OCI-LY7 (cell line): ENCODE results near the gene AAGAB. TPM values are rescaled to one million over a fixed set of nuclear protein-coding genes. Genes with fewer than 3 reads are reported as not detected.

ENCODE experiments used
- BruUV-seq: library from RNA; stranded (reverse); fragments of 400-500 nt; replicated peaks from 2 replicates; lab custom pipeline; 2021; lab: Mats Ljungman, UMichigan
- CTCF ChIA-PET: fragments of 300-600 bp; sonication (Branson Sonifier 250); formaldehyde crosslinking; loops from one replicate; lab custom pipeline; 2022; ENCODE audit warnings: antibody characterized with exemption; ENCODE audit not compliant: unreplicated experiment; lab: Charles Lee
- POLR2A ChIA-PET: fragments of 300-600 bp; sonication (Branson Sonifier 250); formaldehyde crosslinking; loops from one replicate; lab custom pipeline; 2022; ENCODE audit warnings: antibody characterized with exemption; lab: Charles Lee
- DNase-seq: peaks from one replicate; pipeline ENCODE4 v3.0.0-alpha.2; 2015; ENCODE audit warnings: low spot score
- H2AFZ ChIP-seq: fragments of 200-600 bp; sonication (generic), shearing (Covaris generic); 2 replicates; pipeline ENCODE4 v1.6.1; 2014; ENCODE audit warnings: mild to moderate bottlenecking, antibody characterized with exemption, low read length, moderate library complexity
- H3K27ac ChIP-seq: fragments of 200-600 bp; sonication (generic); 2 replicates; pipeline ENCODE4 v1.5.1; 2014; ENCODE audit warnings: mixed run types, low read depth, mild to moderate bottlenecking, moderate library complexity, low read length, inconsistent platforms; ENCODE audit not compliant: poor library complexity, severe bottlenecking
- H3K36me3 ChIP-seq: fragments of 200-600 bp; sonication (generic); 2 replicates; pipeline ENCODE4 v1.6.1; 2014; ENCODE audit warnings: mild to moderate bottlenecking, antibody characterized with exemption, low read length, moderate library complexity, mixed read lengths; ENCODE audit not compliant: insufficient read depth
- H3K4me1 ChIP-seq: fragments of 200-600 bp; sonication (generic); 2 replicates; pipeline ENCODE4 v1.5.1; 2014; ENCODE audit warnings: mild to moderate bottlenecking, low read length; ENCODE audit not compliant: insufficient read depth, poor library complexity, severe bottlenecking
- H3K4me2 ChIP-seq: fragments of 200-600 bp; sonication (generic); 2 replicates; pipeline ENCODE4 v1.6.1; 2014; ENCODE audit warnings: mild to moderate bottlenecking, low read length
- H3K4me3 ChIP-seq: fragments of 200-600 bp; sonication (generic); 2 replicates; pipeline ENCODE4 v1.5.1; 2014; ENCODE audit warnings: mild to moderate bottlenecking, low read depth, low read length; ENCODE audit not compliant: poor library complexity, severe bottlenecking
- H3K79me2 ChIP-seq: fragments of 200-600 bp; sonication (generic); 2 replicates; pipeline ENCODE4 v1.6.1; 2016; ENCODE audit warnings: low read depth, mild to moderate bottlenecking, low read length, moderate library complexity, mixed read lengths; ENCODE audit not compliant: insufficient read depth
- H3K9me2 ChIP-seq: fragments of 200-600 bp; sonication (generic); 2 replicates; pipeline ENCODE4 v1.6.1; 2016; ENCODE audit warnings: mild to moderate bottlenecking, low read length, mixed read lengths; ENCODE audit not compliant: insufficient read depth
- H3K9me3 ChIP-seq: fragments of 200-600 bp; sonication (generic); 2 replicates; pipeline ENCODE4 v1.6.1; 2014; ENCODE audit warnings: mild to moderate bottlenecking, mixed run types, low read length, mixed read lengths
- H4K20me1 ChIP-seq: fragments of 200-600 bp; sonication (generic); 2 replicates; pipeline ENCODE4 v1.6.1; 2014; ENCODE audit warnings: mild to moderate bottlenecking, antibody characterized with exemption, low read length, moderate library complexity, mixed read lengths; ENCODE audit not compliant: insufficient read depth
- EZH2phosphoT487 ChIP-seq: fragments of 200-600 bp; sonication (generic); IDR thresholded peaks from 2 replicates; pipeline ENCODE4 v1.6.1; 2018; ENCODE audit warnings: low read depth, borderline replicate concordance, mild to moderate bottlenecking, mixed run types, antibody characterized with exemption, low read length, moderate library complexity, mixed read lengths
- intact Hi-C: fragments of 100-400 bp; cut with micrococcal nuclease; formaldehyde crosslinking; loops from one replicate; pipeline ENCODE4 v1.10.0; 2022; ENCODE audit not compliant: unreplicated experiment
- total RNA-seq, 2 experiments: library from RNA; depleted of rRNA in 1 of 2; stranded (reverse); fragments of >200 nt in 1 of 2; shearing (Covaris generic) in 1 of 2; gene quantifications; 2 replicates each; pipeline ENCODE4 v1.2.3, GENCODE V29; 2014 to 2022
- TF ChIP-seq, protein P1 (sequence below): fragments of 200-600 bp; sonication (generic); conservative IDR thresholded peaks from 2 replicates; pipeline ENCODE4 v1.5.1; 2014; ENCODE audit warnings: mild to moderate bottlenecking, antibody characterized with exemption, low read length, moderate library complexity, mixed read lengths

The AAGAB gene
- total RNA-seq, 2 experiments from 2014 or later = 31.0 to 39.9 TPM

GRCh38 chr15:67208396-67208795 is 46.1 kb downstream of the AAGAB start:
- H3K36me3 ChIP-seq = peaks cover 44% of the 10 kb centered on the region
- no peak for TF ChIP-seq EZH2phosphoT487
- TF ChIP-seq, protein P1, sequence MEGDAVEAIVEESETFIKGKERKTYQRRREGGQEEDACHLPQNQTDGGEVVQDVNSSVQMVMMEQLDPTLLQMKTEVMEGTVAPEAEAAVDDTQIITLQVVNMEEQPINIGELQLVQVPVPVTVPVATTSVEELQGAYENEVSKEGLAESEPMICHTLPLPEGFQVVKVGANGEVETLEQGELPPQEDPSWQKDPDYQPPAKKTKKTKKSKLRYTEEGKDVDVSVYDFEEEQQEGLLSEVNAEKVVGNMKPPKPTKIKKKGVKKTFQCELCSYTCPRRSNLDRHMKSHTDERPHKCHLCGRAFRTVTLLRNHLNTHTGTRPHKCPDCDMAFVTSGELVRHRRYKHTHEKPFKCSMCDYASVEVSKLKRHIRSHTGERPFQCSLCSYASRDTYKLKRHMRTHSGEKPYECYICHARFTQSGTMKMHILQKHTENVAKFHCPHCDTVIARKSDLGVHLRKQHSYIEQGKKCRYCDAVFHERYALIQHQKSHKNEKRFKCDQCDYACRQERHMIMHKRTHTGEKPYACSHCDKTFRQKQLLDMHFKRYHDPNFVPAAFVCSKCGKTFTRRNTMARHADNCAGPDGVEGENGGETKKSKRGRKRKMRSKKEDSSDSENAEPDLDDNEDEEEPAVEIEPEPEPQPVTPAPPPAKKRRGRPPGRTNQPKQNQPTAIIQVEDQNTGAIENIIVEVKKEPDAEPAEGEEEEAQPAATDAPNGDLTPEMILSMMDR = no peak
- no peaks in the 10 kb centered on the region for H4K20me1 ChIP-seq
- ChIA-PET POLR2A (no interaction called here), CTCF (no interaction called here)
- DNase-seq = no peak
- H3K4me2 ChIP-seq = no peak overlapping the region
- no peaks in the 10 kb centered on the region for H3K9me2 ChIP-seq
- no TSS peak for BruUV-seq
- H3K9me3 ChIP-seq = no peaks in the 10 kb centered on the region
- no peak overlapping the region for H2AFZ ChIP-seq
- intact Hi-C loops = no loop called here
- no peak overlapping the region for H3K4me3 ChIP-seq
- peaks cover 4% of the 10 kb centered on the region for H3K4me1 ChIP-seq
- no peaks in the 10 kb centered on the region for H3K79me2 ChIP-seq
- no peak overlapping the region for H3K27ac ChIP-seq

- CTCF ChIA-PET = no interaction called here
- Histone ChIP-seq H3K9me3 (no peaks in the 10 kb centered on the region), H4K20me1 (no peaks in the 10 kb centered on the region), H3K36me3 (peaks cover 49% of the 10 kb centered on the region), H3K27ac (no peak overlapping the region), H3K4me3 (no peak overlapping the region), H3K79me2 (no peaks in the 10 kb centered on the region), H3K9me2 (no peaks in the 10 kb centered on the region), H3K4me2 (no peak overlapping the region), H3K4me1 (peaks cover 4% of the 10 kb centered on the region), H2AFZ (no peak overlapping the region)
- TF ChIP-seq EZH2phosphoT487 = no peak
- TF ChIP-seq, protein P1 = no peak
- intact Hi-C loops = no loop called here
- POLR2A ChIA-PET = no interaction called here
- no TSS peak for BruUV-seq
- DNase-seq = no peak
These were observed 46.8 kb downstream of the AAGAB start for GRCh38 chr15:67207555-67208207.

- Histone ChIP-seq H3K4me3 (no peak overlapping the region), H3K36me3 (peaks cover 64% of the 10 kb centered on the region), H2AFZ (no peak overlapping the region), H3K79me2 (no peaks in the 10 kb centered on the region), H3K9me3 (no peaks in the 10 kb centered on the region), H4K20me1 (no peaks in the 10 kb centered on the region), H3K9me2 (no peaks in the 10 kb centered on the region), H3K4me1 (peaks cover 11% of the 10 kb centered on the region), H3K4me2 (no peak overlapping the region), H3K27ac (no peak overlapping the region)
- POLR2A ChIA-PET = interaction anchor here (1.5 kb wide), 1 partner anchor 76 kb away, joined by 4 read pairs; no protein-coding TSS in a partner anchor
- no TSS peak for BruUV-seq
- CTCF ChIA-PET = no interaction called here
- TF ChIP-seq EZH2phosphoT487 = no peak
- TF ChIP-seq, protein P1 = no peak
- no peak for DNase-seq
- intact Hi-C loops = no loop called here
These were observed 51.5 kb downstream of the AAGAB start for GRCh38 chr15:67202991-67203390.
